H1 (cell line): Measurements from ENCODE around the gene SLC17A5.

Source experiments
- CEBPB ChIP-seq: IDR thresholded peaks from 2 replicates; pipeline ENCODE4 v1.6.1; 2012; ENCODE audit warnings: low read depth, low read length
- EGR1 ChIP-seq: IDR thresholded peaks from 2 replicates; pipeline ENCODE4 v1.6.1; 2011; ENCODE audit warnings: low read depth, low read length, borderline replicate concordance
- EZH2 ChIP-seq: fragments of 200-600 bp; sonication (generic); IDR thresholded peaks from 2 replicates; pipeline ENCODE4 v1.7.1; 2012; ENCODE audit warnings: low read depth, mild to moderate bottlenecking, moderate library complexity, low read length, inconsistent platforms; ENCODE audit not compliant: severe bottlenecking
- HDAC2 ChIP-seq, 2 experiments: fragments of 300-600 bp in 1 of 2; sonication (generic) in 1 of 2; IDR thresholded peaks; 2 replicates each; pipeline ENCODE4 v1.6.1; 2011 to 2012; ENCODE audit warnings: low read depth in 2 of 2, low read length in 2 of 2, mild to moderate bottlenecking in 2 of 2, moderate library complexity in 2 of 2, borderline replicate concordance in 1 of 2, inconsistent platforms in 1 of 2
- MAFK ChIP-seq: IDR thresholded peaks from 2 replicates; pipeline ENCODE4 v1.6.1; 2012; ENCODE audit warnings: low read depth, mild to moderate bottlenecking, improper control_type of control experiment, low read length
- POLR2A ChIP-seq, 2 experiments: IDR thresholded peaks; 1 replicate in 1 of 2; 2 replicates in 1 of 2; pipeline ENCODE4 v1.6.1; 2011; ENCODE audit warnings: low read depth in 2 of 2, low read length in 2 of 2, mild to moderate bottlenecking in 2 of 2; ENCODE audit errors: control extremely low read depth in 1 of 2
- POLR2AphosphoS5 ChIP-seq: IDR thresholded peaks from 2 replicates; pipeline ENCODE4 v1.6.1; 2011; ENCODE audit warnings: low read depth, low read length
- SIN3A ChIP-seq, 2 experiments: IDR thresholded peaks in 1 of 2; conservative IDR thresholded peaks in 1 of 2; 2 replicates each; pipeline ENCODE4 v1.6.1; 2011 to 2012; ENCODE audit warnings: low read length in 2 of 2, improper control_type of control experiment in 1 of 2, low read depth in 1 of 2, mild to moderate bottlenecking in 1 of 2
- YY1 ChIP-seq: IDR thresholded peaks from 2 replicates; pipeline ENCODE4 v1.6.1; 2011; ENCODE audit warnings: low read depth, mild to moderate bottlenecking, low read length
- TF ChIP-seq, protein P1 (sequence below), 3 experiments: IDR thresholded peaks; 1 replicate in 2 of 3; 2 replicates in 1 of 3; pipeline versions ENCODE4 v1.5.1 to v1.6.1; 2011; ENCODE audit warnings: low read length in 3 of 3, mild to moderate bottlenecking in 3 of 3, inconsistent platforms in 2 of 3, low read depth in 1 of 3, moderate library complexity in 1 of 3; ENCODE audit not compliant: insufficient read depth in 1 of 3; ENCODE audit errors: control extremely low read depth in 1 of 3
- TF ChIP-seq, protein P2 (sequence below): IDR thresholded peaks from 2 replicates; pipeline ENCODE4 v1.6.1; 2011; ENCODE audit warnings: low read length, improper control_type of control experiment

DNA sequence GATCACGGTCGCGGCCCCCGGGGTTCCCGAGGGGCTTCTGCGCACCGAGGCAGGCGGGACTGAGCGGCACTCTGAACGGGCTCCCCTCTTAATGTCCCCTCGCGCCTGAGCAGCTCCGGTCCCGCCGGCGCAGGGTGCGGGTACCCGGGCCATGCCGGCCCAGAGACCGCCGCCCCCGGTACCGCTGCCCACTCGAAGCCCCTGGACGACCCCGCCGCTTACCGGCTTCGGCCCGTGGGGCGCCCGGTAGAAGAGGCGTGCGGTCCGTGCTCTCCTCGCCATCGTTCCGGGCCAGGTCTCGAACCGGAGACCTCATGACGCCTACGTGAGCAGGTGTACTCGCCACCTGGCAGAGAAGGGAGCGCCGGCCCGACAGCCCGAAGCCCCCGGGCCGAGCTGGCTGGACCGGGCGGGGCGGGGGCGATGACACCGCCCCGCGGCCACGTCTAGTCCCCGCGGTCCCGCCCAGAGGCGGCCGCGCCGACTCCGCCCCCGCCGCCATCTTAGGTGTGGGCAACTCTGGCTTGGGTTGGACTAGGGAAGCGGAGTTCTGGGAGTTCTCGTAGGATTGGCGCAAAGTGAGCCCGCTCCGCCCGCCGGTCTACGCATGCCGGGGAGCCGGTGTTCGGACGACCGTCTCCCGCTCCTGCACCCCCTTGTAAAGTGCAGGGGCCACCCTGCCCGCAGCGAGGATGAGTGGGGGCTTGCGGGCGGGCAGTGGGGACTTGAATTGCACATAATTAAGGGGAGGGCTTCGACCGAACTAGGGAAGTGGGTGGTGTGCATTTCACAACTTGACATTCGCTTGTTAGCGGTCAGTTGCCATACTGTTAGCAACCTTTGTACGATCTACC, at the start of gene SLC17A5:
- TF ChIP-seq MAFK (no peak), POLR2AphosphoS5 (peak; percentile 87), POLR2A (IDR thresholded peaks at IDR 0.05; ENCODE audit: control extremely low read depth in 1 of 2, low read depth in 2 of 2, low read length in 2 of 2) (peak; percentile 63 to 82), EZH2 (no peak), YY1 (peak; percentile 99), CEBPB (no peak), HDAC2 (IDR thresholded peaks at IDR 0.05; ENCODE audit: borderline replicate concordance in 1 of 2, low read depth in 2 of 2, low read length in 2 of 2) (0 out of 4 replicates have a peak, but pooled peaks of 1 of the 2 experiments have one; percentile 5), SIN3A (conservative IDR thresholded peaks at IDR 0.05 in 1 of 2, IDR thresholded peaks at IDR 0.05 in 1 of 2; ENCODE audit: low read depth in 1 of 2, low read length in 2 of 2) (peak in 1 of 2 experiments; percentile 30; a peak in 2 of 4 replicates), EGR1 (peak; percentile 68; the same call in 1 of the 2 replicates)
- TF ChIP-seq, protein P1, sequence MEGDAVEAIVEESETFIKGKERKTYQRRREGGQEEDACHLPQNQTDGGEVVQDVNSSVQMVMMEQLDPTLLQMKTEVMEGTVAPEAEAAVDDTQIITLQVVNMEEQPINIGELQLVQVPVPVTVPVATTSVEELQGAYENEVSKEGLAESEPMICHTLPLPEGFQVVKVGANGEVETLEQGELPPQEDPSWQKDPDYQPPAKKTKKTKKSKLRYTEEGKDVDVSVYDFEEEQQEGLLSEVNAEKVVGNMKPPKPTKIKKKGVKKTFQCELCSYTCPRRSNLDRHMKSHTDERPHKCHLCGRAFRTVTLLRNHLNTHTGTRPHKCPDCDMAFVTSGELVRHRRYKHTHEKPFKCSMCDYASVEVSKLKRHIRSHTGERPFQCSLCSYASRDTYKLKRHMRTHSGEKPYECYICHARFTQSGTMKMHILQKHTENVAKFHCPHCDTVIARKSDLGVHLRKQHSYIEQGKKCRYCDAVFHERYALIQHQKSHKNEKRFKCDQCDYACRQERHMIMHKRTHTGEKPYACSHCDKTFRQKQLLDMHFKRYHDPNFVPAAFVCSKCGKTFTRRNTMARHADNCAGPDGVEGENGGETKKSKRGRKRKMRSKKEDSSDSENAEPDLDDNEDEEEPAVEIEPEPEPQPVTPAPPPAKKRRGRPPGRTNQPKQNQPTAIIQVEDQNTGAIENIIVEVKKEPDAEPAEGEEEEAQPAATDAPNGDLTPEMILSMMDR (IDR thresholded peaks at IDR 0.05; ENCODE audit: control extremely low read depth in 1 of 3, insufficient read depth in 1 of 3, low read depth in 1 of 3, low read length in 3 of 3), result no peak
- TF ChIP-seq, protein P2, sequence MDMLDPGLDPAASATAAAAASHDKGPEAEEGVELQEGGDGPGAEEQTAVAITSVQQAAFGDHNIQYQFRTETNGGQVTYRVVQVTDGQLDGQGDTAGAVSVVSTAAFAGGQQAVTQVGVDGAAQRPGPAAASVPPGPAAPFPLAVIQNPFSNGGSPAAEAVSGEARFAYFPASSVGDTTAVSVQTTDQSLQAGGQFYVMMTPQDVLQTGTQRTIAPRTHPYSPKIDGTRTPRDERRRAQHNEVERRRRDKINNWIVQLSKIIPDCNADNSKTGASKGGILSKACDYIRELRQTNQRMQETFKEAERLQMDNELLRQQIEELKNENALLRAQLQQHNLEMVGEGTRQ, result no peak; the same call in 1 of the 2 replicates
